Measurements from ENCODE around the gene ELF1.

DNA sequence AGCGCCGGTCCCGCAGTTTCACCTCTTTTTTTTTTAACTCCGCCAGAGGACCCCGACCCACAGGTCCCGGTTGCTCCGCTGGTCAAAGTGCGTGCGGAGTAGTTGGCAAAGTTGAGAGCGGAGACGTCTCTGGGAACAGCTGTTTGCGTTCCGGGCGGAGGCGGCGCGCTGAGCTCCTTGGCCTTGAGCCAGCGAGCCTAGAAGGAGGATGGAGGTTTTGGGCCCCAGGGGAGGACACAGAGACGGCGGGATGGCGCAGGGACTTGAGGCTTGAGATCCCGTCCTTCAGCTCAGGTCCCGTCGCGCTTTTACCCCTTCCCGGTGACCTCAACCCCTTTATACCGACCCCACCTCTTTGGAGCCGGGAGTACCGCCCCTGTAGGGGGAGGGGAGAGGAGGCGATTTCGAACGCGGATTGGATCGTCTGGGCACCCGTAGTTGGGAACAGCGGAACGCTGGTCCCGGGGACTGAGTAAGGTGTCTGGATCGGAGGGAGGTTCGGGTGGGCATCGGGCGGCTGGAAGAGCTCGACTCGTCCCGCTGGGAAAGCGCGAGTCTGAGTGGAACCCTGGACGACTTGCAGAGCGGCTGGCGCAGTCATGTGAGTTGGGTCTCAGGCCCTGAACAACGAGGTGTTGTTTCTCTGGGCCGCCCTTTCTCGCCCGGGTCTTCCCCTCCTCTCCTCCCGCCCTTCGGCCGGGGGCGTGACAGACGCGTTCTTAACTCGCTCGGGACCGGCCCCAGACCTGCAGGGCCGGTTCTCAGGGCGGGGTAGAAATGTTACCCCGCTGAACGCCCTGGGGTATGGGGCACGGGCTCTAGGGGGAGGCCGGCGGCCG, 42.2 kb upstream of the ELF1 start, which contains the start of gene WBP4:
- peak; percentile 69; the same call in 1 of the 2 replicates for TF ChIP-seq SP1 (CRISPR knock-in tag; conservative IDR thresholded peaks at IDR 0.05)
- TF ChIP-seq, protein P1, sequence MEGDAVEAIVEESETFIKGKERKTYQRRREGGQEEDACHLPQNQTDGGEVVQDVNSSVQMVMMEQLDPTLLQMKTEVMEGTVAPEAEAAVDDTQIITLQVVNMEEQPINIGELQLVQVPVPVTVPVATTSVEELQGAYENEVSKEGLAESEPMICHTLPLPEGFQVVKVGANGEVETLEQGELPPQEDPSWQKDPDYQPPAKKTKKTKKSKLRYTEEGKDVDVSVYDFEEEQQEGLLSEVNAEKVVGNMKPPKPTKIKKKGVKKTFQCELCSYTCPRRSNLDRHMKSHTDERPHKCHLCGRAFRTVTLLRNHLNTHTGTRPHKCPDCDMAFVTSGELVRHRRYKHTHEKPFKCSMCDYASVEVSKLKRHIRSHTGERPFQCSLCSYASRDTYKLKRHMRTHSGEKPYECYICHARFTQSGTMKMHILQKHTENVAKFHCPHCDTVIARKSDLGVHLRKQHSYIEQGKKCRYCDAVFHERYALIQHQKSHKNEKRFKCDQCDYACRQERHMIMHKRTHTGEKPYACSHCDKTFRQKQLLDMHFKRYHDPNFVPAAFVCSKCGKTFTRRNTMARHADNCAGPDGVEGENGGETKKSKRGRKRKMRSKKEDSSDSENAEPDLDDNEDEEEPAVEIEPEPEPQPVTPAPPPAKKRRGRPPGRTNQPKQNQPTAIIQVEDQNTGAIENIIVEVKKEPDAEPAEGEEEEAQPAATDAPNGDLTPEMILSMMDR (IDR thresholded peaks at IDR 0.05) = no peak
- no peak; the same call in none of the 2 replicates for TF ChIP-seq FOXK1 (CRISPR knock-in tag; IDR thresholded peaks at IDR 0.05)
- no peak for TF ChIP-seq JUN (CRISPR knock-in tag; IDR thresholded peaks at IDR 0.05)

Measured in WTC11 (cell line).